ENCODE data around the gene CCSER1. TPM values are rescaled to one million over a fixed set of nuclear protein-coding genes. Genes with fewer than 3 reads are reported as not detected.
"Not testable (repeated sequence)": the region's sequence is repeated elsewhere in the genome, so short reads cannot be mapped to it uniquely, and the experiment has no call there.

CCSER1 gene
- total and polyA plus RNA-seq, 2 of the 8 experiments (the other 6 are each of a cell fraction or from before 2014, with no cell fraction given), result 0.26 to 0.84 TPM

- H3K23ac ChIP-seq (ENCODE audit: insufficient read length); DNase-seq (ENCODE audit: low read depth in 1 of 2, low spot score in 2 of 2); H3K4ac ChIP-seq (replicated peaks; ENCODE audit: insufficient read length, low read depth, low read length); H3K4me1 ChIP-seq (replicated peaks in 1 of 4; ENCODE audit: control insufficient read depth in 3 of 4, insufficient read depth in 4 of 4, low read length in 3 of 4); H4K91ac ChIP-seq (replicated peaks; ENCODE audit: insufficient read length, low read length); H3K14ac ChIP-seq (ENCODE audit: insufficient read length); H4K8ac ChIP-seq (ENCODE audit: extremely low read depth, insufficient read depth, low read length); H3K27me3 ChIP-seq (replicated peaks in 1 of 4; ENCODE audit: control insufficient read depth in 3 of 4, extremely low read depth in 1 of 4, insufficient read depth in 3 of 4, low read length in 3 of 4); H3K36me3 ChIP-seq (ENCODE audit: control insufficient read depth in 2 of 4, insufficient read depth in 4 of 4, low read length in 3 of 4); H3K9me3 ChIP-seq (ENCODE audit: insufficient read depth in 2 of 2, low read depth in 1 of 2, low read length in 1 of 2); H3K56ac ChIP-seq (replicated peaks; ENCODE audit: insufficient read length, low read depth, low read length); H2BK20ac ChIP-seq (ENCODE audit: low read length); H2AK5ac ChIP-seq (ENCODE audit: low read depth, low read length); CTCF ChIA-PET (ENCODE audit: partially characterized antibody); H2AFZ ChIP-seq (ENCODE audit: low read length); POLR2A ChIA-PET (ENCODE audit: partially characterized antibody); H2BK12ac ChIP-seq (ENCODE audit: low read depth, low read length); H2BK5ac ChIP-seq (ENCODE audit: low read depth, low read length); H3K9ac ChIP-seq (replicated peaks in 1 of 4; ENCODE audit: extremely low read depth in 1 of 4, low read depth in 3 of 4, low read length in 3 of 4); H3K23me2 ChIP-seq (ENCODE audit: low read depth, low read length); H2BK15ac ChIP-seq (ENCODE audit: low read length); H4K5ac ChIP-seq (ENCODE audit: insufficient read length, low read depth, low read length); H3K27ac ChIP-seq (ENCODE audit: low read depth, low read length); H3K79me1 ChIP-seq (ENCODE audit: low read depth, low read length); H4K20me1 ChIP-seq (replicated peaks in 1 of 2; ENCODE audit: control insufficient read depth in 1 of 2, insufficient read depth in 2 of 2, low read length in 2 of 2); H2BK120ac ChIP-seq (replicated peaks; ENCODE audit: low read depth, low read length); H3K18ac ChIP-seq (ENCODE audit: extremely low read depth, low read length): not testable (repeated sequence)
- peak overlapping the region in 3 of 4 experiments; percentile 49 to 78 (median 72); a peak in 7 of 8 replicates for H3K4me3 ChIP-seq (ENCODE audit: extremely low read depth in 1 of 4, insufficient read depth in 2 of 4, low read depth in 3 of 4, low read length in 4 of 4)
- peak overlapping the region; percentile 19 to 48; a peak in 2 of 4 replicates for H3K4me2 ChIP-seq (ENCODE audit: insufficient read depth in 1 of 2, low read depth in 2 of 2, low read length in 2 of 2)
- WGBS, 2 experiments (ENCODE audit: extremely low coverage in 1 of 2, insufficient coverage in 1 of 2, insufficient read length in 1 of 2, insufficient replicate concordance in 2 of 2, low coverage in 1 of 2, low lambda C conversion rate in 2 of 2, missing lambda C conversion rate in 1 of 2), result 5% methylated on average over 4 of the region's 4 CpGs; no CpG with 5 or more reads in 1 of the 2 experiments
- 0 out of 2 replicates have a peak, but pooled peaks have one; percentile 30 for TF ChIP-seq TCF12 (IDR thresholded peaks at IDR 0.05; ENCODE audit: low read depth, low read length)
- FAIRE-seq, result peak; percentile 81
- H3K79me2 ChIP-seq (ENCODE audit: control insufficient read depth in 1 of 2, insufficient read depth in 2 of 2, low read length in 2 of 2), result peaks cover 0 to 23% of the 10 kb centered on the region in 2 experiments; a peak in 3 of 4 replicates
Observed at GRCh38 chr4:91623603-91623967, 1496.4 kb downstream of the CCSER1 start.
